SIG-M5 treated with dmso at 0.1 percent for 504 hours (cell line): ENCODE results near the gene TSR3.
A peak's percentile ranks its signal among the peaks of the same experiment; 100 is the strongest.

Experiments
- DNase-seq: peaks from one replicate; lab custom pipeline; 2025; ENCODE audit not compliant: unreplicated experiment; lab: John Stamatoyannopoulos, UW

TSR3 gene

GRCh38 chr16:1355591-1355990, 3.9 kb upstream of the TSR3 start:
- DNase-seq = no peak

GRCh38 chr16:1354815-1355540, 3.3 kb upstream of the TSR3 start:
- DNase-seq = no peak

GRCh38 chr16:1351215-1351581, 480 bp downstream of the TSR3 start:
- no peak for DNase-seq

GRCh38 chr16:1350691-1351090, 987 bp downstream of the TSR3 start:
- DNase-seq = no peak

- no peak for DNase-seq
Measured at GRCh38 chr16:1349951-1350350, 1.7 kb downstream of the TSR3 start.

GRCh38 chr16:1349351-1349750, 2.3 kb downstream of the TSR3 start:
- no peak for DNase-seq

GRCh38 chr16:1348926-1349325, 2.8 kb downstream of the TSR3 start:
- DNase-seq = no peak

GRCh38 chr16:1348441-1348840, 3.2 kb downstream of the TSR3 start:
- no peak for DNase-seq

GRCh38 chr16:1347962-1348361, 3.7 kb downstream of the TSR3 start:
- DNase-seq = no peak

- no peak for DNase-seq
Measured at GRCh38 chr16:1347286-1347855, 4.3 kb downstream of the TSR3 start.

- no peak for DNase-seq
Measured at GRCh38 chr16:1346422-1347285, 5.0 kb downstream of the TSR3 start.

GRCh38 chr16:1345651-1346421, 5.8 kb downstream of the TSR3 start:
- DNase-seq = no peak

GRCh38 chr16:1345087-1345486, 6.6 kb downstream of the TSR3 start:
- DNase-seq = no peak

- DNase-seq = no peak
Measured at GRCh38 chr16:1344499-1344898, 7.2 kb downstream of the TSR3 start.

GRCh38 chr16:1343428-1344242, 8.0 kb downstream of the TSR3 start:
- DNase-seq = no peak

- DNase-seq = peak; percentile 97
Measured at GRCh38 chr16:1342526-1343427, 8.9 kb downstream of the TSR3 start.

- DNase-seq = no peak
Measured at GRCh38 chr16:1341495-1342420, 9.9 kb downstream of the TSR3 start.

GRCh38 chr16:1340730-1341494, 10.8 kb downstream of the TSR3 start:
- no peak for DNase-seq
